GM18873 (cell line): ENCODE measurements around the gene RPL3.
"Not testable (repeated sequence)": the region's sequence is repeated elsewhere in the genome, so short reads cannot be mapped to it uniquely, and the experiment has no call there.

Experiments
- ATAC-seq: cut with Tn5 transposase; IDR thresholded peaks from one replicate; pipeline ENCODE4 v1.9.1; 2021; ENCODE audit warnings: mild to moderate bottlenecking, moderate library complexity, moderate number of reproducible peaks; ENCODE audit not compliant: unreplicated experiment, low FRiP score

Gene RPL3

DNA sequence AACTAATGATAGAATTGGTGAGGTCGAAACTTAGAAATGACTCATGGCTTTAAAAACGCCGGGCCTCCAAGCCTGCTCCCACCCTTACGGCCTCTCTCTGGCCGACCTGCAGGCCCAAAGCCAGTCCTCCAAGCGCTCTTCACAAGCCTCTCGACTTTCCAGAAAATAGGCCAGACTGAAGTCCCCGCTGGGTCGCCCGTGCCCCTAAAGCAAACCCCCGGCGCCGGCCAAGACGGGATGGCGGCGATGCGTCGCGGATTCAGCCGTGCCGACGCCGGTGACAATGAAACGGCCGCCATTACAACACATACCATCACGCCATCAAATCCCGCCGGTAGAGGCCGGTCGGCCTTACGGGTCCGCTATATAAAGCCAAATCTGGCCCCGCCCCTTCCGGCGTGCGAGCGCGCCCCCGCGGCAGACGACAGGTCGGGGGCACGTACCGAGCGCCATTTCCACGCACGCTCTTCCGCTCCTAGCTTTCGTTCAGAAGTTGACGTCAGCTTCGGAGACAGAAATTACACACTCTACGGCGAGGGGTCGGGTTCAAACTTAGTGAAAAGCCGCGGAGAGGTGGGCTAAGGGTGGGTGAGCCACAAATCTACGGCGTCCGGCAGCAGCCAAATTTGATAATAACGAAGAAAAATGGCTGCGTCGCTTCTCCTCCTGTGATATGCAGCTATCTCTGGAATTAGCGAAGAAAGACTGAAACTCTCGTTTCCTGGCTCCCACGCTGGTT lies at the start of gene RPL3:
TSS of gene RPL3 (minus strand) at position 340 of the 739 bp plus-strand sequence. CDS start at position 314, 26 bp downstream.
- ATAC-seq, result peak; percentile 80

DNA sequence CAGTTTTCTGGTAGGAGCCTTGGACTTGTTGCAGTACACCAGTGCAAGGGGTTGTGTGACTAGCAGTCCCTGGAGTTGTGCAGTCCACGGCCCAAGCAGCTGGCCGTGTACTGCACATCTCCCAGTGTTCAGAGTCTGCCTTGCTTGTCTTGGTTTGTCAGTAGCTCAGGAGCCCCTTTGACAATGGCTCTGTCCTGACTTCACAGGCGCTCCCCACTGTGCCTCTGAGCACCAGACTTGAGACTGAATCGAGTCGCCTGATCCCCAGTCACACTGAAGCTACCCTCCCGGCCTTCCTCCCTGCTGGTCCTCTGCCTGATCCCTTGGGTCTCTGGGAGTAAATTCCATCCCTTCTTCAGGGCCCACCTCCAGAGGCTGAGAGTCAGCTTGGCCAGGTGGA lies 49.8 kb upstream of the RPL3 start:
- ATAC-seq, result no peak

DNA sequence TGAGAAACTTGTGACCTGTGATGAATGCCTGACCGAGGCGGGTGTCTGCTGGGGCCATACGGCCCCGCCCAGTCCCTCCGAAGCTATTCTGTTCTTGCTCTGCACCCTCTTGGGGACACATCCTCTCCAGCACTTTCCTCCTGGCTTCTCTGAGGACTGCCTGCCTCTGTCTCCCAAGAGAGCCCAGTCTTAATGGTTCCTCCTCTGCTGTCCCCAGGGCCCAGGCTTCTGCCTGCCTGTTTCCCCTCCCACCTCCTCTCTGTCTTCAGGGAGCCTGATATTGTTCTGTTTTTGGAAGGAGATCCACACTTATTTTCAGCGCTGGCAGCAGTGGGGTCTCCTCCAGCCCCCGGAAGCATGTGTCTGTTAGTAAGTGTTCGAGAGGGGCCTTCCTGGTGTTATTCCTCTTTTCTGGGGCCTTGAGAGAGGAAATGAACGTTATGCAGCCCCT lies 49.1 kb upstream of the RPL3 start:
- no peak for ATAC-seq

DNA sequence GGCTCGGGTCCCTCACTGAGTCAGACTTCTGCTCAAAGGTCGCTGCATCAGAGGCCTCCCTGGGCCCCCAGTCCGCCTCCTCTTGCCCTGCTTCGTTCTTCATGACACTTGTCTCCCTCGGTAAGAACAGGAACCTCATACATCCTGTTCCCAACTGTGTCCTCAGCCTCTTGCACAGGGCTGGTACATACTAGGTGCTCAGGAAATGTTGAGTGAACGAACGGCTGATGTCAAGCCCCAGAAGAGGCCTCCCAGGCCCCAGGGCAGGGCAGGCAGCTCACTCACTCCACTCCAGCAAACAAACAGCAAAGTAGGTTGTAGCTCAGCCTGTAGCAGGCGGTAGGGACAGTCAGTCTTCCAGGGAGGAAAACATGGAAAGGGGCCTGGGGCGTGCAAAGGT lies 47.6 kb upstream of the RPL3 start:
- no peak for ATAC-seq

DNA sequence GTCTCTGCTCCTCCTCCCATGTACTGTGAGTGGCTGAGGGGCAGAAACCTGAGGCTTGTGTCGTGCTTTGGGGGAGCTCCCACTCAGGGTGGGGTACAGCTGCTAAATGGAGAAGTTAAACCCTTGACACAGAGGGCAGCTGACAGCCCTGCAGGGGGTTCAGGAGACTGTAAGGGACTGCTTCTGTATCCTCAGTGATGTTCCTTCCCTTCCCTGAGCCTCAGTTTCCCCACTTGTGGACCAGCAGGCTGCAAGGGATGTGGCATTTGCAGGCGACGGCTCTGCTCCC lies 46.0 kb upstream of the RPL3 start:
- ATAC-seq, result no peak

DNA sequence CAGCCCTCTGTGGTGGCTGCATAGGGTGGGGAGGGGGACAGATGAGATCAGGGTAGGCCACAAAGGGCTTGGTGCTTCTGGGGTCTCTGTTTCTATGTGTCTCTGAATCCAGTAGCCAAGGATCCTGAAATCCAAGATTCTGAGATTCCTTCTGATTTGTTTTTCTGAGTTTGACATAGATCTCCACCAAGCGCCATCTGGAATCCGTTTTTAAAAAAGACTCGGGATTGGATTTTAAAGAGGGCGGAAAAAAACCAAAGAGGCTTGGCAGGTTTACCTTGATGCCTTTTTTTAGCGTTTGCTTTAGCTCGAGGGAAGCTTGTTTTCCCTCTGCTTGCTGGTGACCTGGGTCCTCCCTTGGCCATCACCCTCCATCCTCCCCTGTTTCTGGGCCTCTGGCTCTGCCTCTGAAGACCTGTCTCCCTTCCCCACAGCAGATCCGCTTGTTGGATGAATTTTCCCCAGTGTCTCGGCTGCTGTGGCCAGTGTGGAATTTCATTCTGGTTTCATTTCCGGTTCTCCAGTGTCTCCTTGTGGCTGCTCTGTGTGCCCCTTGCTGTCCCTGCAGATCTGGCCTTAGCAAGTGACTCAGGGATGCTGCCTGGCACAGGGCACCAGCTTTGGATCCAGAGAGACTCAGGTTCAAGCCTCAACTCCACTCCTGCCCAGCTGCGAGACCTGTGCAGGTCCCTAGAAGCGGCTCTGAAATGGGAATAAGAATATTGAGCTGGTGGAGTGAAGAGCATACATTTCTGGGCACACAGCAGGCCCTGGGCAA lies 45.5 kb upstream of the RPL3 start:
- ATAC-seq, result no peak

DNA sequence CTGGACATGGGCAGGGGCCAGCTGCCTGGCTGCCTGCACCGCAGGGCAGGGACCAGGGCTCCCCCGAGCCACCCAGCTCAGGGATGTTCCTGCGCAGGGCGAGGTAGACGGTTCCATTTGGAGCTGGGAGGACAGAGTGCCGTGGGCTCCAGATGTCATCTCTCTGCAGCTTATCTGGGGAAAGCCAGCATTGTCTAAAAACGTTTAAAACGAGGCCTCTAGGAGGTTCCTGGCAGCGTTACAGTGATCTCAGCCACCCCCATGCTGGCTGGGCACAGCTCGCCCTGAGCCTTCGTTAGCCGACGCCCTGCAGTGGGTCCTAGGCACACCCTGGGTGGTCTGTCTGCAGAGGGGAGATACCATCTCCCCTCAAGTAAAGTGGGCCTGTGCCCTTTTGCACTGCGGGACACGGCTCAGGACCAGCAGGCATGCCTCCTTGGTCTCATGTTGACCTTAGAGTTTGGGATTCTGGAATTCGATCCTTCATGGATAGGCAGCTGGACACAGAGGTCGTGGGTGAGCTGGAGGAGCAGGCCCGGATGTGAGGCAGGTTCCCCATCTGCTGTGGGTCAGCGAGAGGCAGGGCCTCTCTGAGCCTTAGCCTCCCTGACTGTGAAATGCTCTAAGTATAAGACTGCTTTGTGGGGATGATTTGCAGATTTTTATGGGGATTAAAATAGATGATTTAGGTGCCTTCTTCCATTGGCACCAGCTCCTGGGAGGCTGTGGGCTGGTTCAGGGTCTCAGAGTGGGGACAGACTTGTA lies 44.5 kb upstream of the RPL3 start:
- no peak for ATAC-seq

DNA sequence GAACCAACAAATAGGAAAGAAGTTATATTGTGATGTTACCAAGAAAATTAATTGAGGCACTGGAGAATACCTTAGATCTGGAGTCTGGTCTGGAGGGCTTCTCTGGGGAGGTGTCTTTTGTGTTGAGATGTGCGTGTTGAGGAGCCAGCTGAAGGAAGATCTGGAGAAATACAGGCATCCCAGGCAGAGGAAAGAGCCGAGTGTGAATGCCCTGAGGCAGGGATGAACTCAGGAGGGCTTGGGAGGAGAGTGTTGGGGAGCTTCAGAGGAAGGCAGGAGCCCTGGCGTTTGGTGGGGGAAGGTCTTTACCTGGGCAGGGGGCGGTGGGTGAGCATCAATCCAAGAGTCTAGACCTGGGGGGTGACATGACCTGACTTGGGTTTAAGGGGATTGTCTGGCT lies 43.5 kb upstream of the RPL3 start:
- no peak for ATAC-seq

DNA sequence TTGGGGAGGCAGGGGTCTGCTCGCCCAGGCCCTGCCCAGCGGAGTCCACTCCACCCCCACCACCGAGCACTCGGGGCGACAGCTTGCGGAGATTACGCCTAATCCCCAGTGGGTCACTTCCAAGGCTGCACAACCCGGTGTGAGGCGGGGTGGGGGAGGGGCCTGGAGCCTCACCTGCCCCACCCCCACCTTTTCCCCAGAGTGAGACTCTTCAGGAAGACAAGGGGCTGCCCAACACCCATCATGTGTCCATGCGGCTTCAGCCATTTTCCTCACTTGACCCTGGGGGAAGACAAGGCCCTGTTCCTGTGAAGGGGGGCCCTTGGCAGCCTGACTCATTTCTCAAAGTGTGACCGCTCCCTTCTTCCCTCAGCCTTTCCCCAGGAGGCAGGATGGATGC lies 42.8 kb upstream of the RPL3 start:
- ATAC-seq, result no peak

DNA sequence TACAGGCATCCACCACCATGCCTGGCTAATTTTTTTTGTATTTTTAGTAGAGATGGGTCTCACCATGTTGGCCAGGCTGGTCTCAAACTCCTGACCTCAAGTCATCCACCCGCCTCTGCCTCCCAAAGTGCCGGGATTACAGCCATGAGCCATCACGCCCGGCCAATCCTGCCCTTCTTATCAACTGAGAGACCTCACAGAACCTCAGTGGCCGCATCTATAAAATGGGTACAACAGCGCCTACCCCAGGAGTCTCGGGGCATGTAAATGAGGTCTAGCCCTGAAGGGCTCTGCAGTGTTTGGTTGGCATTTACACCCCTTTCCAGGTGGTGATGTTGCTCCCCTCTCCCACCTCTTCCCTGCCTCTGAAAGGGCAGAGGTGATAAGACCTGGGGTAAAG lies 42.1 kb upstream of the RPL3 start:
- no peak for ATAC-seq

DNA sequence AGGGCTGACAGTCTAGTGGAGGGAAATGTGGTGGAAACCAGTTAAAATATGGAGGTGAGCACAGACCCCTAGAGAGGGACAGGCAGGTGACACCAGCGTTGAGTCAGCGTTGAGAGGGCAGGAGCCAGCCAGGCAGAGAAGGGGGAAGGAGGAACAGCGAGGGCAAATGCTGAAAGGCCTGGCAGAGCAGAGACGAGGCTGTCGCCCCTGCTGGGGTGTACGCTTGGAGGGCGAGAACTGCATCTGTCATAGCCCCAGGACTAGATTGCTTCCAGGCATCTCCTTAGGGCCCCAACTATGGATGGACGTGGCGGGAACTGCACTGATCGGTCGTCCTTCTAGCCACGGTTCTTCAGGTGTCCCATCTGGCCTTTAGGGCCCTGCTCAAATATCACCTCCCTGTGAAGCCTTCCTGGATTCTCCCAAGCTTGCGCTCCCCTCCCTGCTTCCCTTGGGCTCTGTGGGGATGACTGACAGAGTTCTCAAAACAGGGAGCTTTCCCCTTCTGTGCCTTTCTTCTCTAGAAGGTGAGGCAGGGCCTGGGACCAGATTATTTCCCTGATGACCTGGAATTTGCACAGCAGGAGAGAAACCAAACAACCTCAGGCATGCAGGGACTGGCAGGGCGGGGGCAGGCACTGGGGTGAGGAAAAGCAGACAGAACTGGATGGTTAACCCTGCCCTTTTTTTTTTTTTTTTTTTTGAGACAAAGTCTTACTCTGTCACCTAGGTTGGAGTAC lies 41.4 kb upstream of the RPL3 start:
- no peak for ATAC-seq

DNA sequence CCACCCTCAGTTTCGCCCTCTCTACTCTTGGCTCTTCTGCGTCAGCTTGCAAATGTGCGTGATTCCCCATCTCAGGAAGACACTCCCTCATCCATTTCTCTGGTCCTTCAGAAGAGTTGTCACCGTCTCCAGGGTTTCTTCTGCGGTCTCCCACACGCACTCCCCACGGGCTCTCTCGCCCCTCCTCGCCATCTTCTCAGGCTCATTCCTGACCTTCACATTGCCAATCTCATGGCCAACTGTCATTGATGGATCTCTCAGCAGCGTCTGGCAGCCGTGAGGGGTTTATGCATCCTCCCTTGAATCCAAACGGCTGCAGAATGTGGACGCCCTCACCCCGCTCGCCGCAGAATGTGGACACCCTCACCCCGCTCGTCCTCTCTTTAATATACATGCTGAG lies 40.8 kb upstream of the RPL3 start:
- ATAC-seq, result no peak

DNA sequence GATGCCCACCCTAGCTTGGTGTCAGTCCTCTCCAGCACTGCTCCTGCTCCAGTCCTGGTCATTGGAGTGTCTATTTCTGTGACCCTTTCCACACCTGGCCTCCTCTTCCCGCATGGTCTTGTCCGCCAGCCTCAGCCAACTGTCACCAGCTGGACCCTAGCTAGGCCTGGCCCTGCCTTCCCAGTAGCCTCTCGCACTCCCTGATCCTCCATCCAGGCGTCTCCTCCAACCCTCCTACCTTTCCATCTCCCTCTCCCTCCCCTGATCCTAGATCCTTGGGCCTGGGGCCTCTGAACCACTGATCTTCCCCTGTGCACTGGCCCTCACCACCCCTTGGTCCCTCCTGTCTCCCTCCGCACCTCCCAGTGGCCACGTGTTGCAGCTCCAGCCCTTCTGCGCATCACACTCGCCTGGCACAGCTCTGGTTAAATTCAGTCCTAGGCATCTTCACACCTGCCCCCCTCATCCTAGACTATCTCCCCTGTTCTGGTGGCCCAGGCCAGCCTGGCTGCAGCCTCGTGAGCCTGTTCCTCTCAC lies 40.3 kb upstream of the RPL3 start:
- no peak for ATAC-seq

DNA sequence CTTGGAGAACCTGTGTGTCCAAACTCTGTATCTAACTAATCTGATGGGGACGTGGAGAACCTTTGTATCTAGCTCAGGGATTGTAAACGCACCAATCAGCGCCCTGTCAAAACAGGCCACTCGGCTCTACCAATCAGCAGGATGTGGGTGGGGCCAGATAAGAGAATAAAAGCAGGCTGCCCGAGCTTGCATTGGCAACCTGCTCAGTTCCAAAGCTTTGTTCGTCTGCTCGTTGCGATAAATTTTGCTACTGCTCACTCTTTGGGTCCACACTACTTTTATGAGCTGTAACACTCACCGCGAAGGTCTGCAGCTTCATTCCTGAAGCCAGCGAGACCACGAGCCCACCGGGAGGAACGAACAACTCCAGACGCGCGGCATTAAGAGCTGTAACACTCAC lies 38.8 kb upstream of the RPL3 start:
- not testable (repeated sequence) for ATAC-seq

DNA sequence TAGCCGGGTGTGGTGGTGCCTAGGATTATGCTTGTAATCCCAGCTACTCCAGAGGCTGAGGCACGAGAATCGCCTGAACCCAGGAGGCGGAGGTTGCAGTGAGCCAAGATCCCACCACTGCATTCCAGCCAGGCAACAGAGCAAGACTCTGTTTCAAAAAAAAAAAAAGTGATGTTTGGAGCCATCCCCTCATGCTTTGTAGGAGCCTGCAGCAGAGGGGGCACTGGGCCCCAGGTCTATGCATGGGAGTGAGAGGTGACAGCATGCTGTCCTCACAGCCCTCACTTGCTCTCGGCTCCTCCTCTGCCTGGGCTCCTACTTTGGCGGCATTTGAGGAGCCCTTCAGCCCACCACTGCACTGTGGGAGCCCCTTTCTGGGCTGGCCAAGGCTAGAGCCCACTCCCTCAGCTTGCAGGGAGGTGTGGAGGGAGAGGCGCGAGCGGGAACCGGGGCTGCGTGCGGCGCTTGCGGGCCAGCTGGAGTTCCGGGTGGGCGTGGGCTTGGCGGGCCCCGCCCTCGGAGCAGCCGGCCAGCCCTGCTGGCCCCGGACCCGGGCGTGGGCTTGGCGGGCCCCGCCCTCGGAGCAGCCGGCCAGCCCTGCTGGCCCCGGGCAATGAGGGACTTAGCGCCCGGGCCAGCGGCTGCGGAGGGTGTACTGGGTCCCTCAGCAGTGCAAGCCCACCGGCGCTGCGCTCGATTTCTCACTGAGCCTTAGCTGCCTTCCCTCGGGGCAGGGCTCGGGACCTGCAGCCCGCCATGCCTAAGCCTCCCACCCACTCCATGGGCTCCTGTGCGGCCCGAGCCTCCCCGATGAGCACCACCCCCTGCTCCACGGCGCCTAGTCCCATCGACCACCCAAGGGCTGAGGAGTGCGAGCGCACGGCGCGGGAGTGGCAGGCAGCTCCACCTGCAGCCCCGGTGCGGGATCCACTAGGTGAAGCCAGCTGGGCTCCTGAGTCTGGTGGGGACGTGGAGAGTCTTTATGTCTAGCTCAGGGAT lies 38.0 kb upstream of the RPL3 start:
- not testable (repeated sequence) for ATAC-seq

DNA sequence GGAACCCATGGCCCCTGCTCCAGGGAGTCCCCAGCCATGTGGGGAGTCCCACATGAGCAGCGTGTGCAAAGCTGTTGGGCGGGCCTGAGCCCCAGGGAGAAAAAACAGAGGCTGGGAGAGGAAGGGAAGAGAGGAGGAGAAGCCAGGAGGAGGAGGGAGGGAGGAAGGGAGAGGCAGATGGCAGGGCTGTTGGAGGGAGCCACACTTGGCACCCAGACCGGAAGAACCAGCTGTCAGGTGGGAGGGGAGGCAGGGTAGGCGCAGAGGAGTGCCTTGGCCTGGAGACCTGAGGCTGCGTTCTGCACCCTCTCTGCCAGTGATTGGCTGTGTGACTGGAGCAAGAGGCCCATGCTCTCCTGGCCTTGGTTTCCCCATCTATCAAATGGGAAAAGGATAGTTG lies 37.0 kb upstream of the RPL3 start:
- no peak for ATAC-seq

DNA sequence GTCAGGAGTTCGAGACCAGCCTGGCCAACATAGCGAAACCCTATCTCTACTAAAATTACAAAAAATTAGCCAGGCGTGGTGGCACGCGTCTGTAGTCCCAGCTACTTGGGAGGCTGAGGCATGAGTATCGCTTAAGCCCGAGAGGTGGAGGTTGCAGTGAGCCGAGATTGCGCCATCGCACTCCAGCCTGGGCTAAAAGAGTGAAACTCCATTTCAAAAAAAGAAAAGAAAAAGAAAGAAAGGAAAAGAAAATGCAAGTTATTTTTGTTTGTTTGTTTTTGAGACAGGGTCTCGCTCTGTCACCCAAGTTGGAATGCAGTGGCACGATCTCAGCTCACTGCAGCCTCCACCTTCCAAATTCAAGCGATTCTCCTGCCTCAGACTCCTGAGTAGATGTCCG lies 36.4 kb upstream of the RPL3 start:
- not testable (repeated sequence) for ATAC-seq

DNA sequence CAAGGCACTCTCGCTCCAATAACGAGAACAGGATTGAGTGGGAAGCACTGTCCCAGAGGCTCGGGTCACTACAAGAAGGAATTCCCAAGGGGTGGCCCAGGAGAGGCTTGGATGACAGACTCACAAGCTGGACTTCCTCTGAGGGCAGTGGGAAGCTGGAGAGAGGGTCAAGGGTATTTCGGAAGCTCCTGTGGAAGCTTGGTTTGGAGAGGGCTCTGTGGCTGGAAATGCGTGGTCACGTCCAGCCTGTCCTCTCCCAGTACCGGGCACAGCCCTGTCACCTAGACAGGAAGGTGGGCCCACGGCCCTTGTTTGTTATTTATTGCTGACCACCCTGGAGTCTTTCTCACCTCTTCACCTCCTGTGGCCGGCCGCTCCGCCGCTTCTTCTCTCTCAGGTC lies 35.7 kb upstream of the RPL3 start:
- ATAC-seq, result no peak

DNA sequence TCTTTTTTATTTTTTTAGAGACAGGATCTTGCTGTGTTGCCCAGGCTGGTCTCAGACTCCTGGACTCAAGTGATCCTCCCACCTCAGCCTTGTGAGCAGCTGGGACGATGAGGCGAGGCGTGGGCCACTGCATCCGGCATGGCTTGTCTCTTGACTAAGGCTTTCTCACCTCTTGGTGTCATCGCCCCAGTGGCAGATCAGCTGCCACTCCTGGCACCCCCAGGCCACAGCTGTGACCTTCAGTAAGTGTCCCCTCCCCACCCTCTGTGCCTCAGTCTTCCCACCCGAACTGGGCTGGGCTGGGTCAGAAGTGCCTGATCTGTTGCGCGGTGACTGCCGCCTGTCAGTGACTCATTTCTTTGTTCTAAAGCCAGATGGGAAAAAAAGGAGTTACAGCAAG lies 33.9 kb upstream of the RPL3 start:
- no peak for ATAC-seq
